GM21360 (cell line): Measurements from ENCODE around the gene CTNNA1.

ENCODE experiments used
- ATAC-seq: cut with Tn5 transposase; IDR thresholded peaks from one replicate; pipeline ENCODE4 v1.9.1; 2021; ENCODE audit warnings: mild to moderate bottlenecking, moderate library complexity; ENCODE audit not compliant: unreplicated experiment

The CTNNA1 gene

GRCh38 chr5:138960145-138960692 is 207.0 kb downstream of the CTNNA1 start:
- ATAC-seq = no peak

DNA sequence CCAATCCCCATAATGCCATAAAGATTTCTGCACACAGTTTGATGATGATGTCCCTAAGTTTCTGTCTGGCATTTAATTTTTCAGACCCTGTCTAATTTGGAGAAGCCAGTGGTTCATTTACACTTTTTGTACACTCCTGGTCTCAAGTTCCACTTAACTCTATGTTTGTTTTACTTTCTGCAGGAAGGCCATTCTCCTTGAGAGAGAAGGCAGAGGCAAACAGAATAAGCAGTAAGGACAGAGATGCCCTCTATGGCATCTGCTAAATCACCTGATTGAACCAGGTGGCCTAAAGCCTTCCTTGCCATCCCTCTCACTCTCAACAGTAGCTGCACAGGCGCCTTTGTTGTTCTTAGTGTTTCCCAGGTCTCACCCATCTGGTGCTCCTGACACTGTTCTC is 208.0 kb downstream of the CTNNA1 start:
- no peak for ATAC-seq

DNA sequence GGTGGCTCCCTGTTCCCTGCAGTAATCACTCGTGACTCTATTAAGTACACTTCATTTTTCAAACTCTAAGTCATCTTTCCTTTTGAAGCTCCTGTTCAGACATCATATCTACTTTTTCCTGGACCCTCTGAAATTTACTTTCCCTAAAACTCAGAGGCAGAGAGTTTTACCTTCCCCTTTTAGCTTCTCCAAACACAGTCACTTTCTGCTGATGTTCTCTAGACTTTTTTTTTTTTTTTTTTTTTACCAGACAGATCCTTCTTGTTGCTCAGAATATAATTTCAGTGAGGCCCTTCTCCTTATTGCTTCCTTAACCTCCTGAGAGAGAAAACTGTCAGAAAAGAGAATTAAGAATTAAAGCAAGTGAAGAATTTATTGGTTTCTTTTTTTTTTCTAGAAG is 208.5 kb downstream of the CTNNA1 start:
- ATAC-seq = no peak

DNA sequence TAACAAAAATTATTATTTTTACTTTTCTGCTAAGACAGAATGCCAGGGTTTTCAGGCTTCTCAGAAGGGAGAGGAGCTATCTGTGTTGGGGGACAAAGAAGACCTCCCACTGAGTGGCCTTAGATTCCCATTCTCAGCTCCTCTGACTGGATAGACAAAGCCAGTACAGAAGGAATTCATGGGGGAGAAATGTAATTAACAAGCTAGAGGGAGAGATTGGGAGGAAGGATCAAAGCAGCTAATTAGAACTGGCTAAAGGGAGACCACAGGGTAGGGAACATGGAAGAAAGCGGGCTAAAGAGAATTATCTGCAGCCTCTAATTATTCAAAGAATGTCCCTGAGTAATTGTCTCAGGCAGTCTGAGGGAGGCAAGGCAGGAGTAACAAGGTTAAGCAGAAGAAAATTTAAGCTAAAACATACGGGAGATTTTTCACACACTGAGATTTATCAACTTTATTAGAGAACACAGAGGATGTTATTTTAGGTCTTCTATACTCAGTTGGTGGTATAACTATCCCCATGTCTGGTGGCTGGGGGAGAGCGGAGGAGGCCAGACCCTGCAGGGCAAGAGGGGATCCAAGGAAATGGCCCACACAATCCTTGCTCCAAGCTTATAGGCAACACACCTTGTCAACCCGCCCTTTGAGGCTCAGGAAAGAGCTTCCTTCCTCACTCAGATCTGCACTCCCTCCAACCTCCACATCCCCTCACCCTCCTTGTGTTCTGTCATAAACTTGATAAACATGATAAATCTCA is 209.6 kb downstream of the CTNNA1 start:
- ATAC-seq = no peak

DNA sequence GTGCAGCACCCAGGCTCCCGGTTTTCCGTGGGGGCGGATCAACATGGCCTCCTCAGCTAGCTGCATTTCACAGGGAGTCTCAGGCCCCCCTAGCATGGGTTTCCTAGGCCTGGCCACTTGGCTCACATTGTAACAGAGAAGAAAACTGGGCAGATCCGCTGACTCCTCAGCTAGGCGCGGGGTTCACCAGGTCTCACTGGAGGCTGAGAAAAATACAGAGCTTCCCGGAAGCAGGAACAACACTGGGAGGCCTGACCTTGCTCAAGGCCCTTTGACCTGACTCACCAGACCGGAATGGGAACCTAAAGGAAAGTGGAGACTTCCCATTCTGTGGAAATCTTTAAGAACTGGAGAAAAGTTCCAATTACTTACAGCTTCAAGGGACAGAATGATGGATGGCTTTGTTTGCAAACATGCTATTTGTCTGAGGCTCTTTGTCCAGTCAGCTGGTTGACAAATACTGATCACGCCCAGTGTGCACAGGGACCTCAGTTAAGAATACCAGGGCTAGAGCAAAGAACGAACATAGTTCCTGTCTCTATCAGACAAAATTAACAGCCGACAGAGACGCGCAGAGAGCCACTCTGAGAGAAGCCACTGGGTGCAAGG is 210.6 kb downstream of the CTNNA1 start:
- ATAC-seq = no peak

GRCh38 chr5:138964647-138965201 is 211.5 kb downstream of the CTNNA1 start:
- no peak for ATAC-seq

GRCh38 chr5:138965626-138966025 is 212.4 kb downstream of the CTNNA1 start:
- ATAC-seq = no peak

DNA sequence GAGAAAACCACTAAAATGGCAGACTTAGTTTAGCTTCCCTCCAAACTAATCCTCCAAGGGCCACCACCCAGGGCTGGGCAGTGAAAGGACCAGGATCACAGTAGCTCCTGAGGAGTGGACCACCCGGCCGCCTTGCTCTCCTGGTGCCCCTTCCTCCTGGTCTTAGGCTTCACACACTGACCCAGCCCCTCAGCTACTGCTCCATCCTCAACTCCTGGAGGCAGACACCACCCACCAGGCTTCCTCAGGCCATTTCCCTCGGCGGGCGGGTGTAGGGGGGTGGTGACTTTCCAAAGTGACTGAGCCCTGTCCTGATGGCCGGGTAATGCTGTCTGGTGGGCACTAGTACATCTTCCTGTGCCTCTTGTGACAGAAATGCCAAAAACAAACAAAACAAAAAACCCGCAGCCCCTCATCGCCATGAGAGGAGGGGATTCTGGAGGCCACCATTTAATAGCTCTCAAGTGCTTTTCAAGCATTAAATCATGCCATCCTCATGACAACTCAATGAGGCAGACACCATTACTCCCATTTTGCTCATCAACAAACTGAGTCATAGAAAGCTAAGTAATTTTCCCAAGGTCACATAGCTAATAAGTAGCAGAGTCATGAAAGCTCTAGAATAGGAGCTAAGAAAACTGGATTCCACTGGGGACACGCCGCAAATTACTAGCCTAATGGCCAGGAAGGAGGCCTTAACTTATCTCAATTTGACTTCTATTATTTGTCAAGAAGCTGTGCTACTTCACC is 213.2 kb downstream of the CTNNA1 start:
- no peak for ATAC-seq

DNA sequence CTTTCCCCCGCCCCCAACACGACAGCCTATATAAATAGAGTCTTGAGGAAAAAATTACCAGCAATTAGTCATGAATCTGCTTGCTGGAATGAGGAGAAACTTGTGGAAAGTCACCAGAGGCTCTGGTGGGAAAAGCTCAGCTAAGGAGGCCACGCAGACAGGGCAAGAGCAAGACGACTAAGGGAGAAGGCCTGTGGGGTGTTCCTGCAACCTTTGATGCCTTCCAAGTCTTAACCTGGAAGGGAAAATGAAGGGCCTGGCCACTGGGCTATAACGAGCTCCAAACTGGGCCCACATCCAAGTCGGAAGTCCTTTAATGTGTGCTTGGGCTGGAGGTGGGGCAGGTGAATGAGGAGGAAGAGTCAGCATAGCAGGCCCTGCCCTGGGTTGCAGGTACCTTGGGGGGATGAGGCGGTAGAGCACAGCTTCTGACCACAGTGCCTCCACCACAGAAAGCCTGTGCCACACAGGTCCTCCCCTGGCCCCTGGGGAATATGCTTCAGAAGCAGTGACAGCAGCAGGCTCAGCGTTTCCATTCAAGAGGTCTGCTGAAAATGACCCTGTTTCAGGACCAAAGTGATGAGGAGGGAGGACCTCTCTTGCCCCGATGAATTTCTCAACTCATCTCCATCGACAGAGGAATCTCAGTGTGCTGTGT is 214.7 kb downstream of the CTNNA1 start:
- ATAC-seq = no peak

- no peak for ATAC-seq
Observed at GRCh38 chr5:138968601-138969000, 215.4 kb downstream of the CTNNA1 start.

DNA sequence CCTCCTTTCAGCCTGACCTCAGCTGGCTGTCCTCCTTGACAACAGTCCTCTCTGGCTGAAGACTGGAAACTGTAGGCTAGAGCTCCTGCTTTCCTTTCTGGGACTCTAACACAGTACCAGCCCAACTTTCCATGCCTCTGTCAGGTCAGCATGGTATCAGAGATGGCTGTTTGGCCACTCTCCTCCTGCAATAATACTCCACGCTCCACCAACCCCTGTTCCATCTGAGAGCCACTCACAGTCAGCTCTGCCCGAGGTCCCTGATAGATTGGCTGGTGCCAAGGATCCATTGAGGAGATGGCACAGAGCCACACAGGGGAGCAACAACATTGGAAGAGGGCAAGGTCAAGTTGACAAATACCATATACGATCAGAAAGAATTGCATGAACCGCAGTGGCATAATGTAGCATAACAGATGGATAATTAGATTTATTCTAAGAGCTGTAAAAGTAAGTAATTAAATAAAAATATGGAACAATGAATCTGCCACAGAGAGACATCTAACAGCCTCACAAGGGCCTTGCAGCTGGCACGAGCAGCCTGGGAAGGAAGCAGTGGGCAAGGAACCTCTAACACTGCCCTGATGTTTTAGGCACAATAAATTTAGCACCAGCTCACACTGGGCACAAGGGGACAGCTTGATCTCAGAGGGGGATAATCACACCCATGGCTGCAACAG is 216.2 kb downstream of the CTNNA1 start:
- ATAC-seq = no peak

- ATAC-seq = no peak
Observed at GRCh38 chr5:138972230-138972629, 219.0 kb downstream of the CTNNA1 start.

DNA sequence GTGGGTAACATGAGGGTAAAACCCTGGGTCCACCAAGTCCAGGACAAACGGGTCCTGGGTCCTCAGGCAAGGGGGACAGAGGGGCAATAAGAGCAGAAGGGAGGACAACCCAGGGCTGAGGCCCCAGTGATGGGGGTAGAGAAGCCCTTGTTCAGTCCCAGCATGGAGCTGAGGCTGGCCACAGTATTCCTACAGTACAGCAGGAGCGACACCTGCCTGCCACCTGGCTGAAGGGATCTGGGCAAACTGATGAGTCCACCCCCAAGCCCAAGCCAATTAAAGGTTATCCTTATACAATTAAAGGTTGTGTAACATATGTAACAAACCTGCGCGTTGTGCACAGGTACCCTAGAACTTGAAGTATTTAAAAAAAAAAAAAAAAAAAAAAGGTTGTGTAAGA is 219.6 kb downstream of the CTNNA1 start:
- ATAC-seq = no peak

DNA sequence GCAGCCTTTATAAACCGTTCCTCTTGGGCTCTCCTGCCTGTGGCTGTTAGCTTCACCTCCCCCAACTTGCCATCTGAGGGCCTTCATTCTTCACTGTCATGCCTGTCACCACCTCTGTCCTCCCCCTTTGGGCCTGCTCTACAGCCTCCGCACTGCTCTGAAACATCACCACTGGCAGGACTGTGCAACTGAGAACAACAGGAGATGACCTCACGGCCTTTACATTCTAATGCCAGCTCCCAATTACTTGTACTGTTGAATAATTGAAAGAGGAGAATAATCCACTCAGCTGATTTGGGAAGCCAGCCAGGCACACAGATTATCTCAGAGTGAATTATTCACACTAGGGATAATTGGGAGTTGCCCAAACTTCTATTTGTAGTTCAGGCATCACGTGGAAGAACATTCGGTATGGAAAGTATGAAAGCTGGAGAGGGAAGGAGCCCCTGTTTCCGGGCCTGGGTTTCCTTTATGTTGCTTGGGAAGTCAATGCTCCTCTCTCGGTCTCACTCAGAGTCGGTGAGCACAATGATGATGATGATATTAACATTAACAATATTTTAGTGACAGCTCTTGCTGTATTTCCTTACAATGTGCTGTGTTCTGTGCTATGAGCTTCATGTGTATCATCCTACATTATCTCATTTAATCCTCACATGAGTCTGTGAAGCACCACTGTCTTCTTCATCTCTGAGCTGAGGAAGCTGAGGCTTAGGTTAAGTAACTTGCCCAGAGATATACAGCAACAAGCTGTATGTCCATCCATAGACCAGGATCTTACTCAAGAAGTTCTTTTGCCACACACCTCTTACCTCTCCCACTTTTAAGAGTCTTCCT is 221.2 kb downstream of the CTNNA1 start:
- no peak for ATAC-seq

GRCh38 chr5:138975098-138975847 is 222.0 kb downstream of the CTNNA1 start:
- no peak for ATAC-seq

- ATAC-seq = no peak
Observed at GRCh38 chr5:138978080-138978479, 224.9 kb downstream of the CTNNA1 start.

DNA sequence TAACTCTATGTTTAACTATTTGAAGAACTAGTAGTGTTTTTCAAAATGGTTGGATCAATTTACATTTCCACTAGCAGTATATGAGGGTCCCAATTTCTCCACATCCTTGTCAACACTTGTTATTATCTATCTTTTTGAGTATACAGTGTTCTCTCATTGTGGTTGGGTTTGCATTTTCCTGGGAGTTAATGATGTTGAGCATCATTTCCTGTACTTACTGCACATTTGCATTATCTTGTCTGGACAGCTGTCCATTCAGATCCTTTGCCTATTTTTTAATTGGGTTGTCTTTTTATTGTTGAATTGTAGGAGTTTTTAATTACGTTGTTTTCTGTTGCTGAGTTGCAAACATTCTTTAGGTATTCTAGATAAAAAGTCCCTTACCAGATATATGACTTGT is 225.4 kb downstream of the CTNNA1 start:
- ATAC-seq = no peak

GRCh38 chr5:138979684-138980280 is 226.6 kb downstream of the CTNNA1 start:
- ATAC-seq = no peak
